MG63 (cell line): ENCODE data around the gene ZNF70. TPM values are rescaled to one million over a fixed set of nuclear protein-coding genes. Genes with fewer than 3 reads are reported as not detected.

Experiments
- DNase-seq: peaks from one replicate; pipeline ENCODE4 v3.0.0-alpha.2; 2020
- H3K27me3 ChIP-seq: fragments of 250-450 bp; sonication (Bioruptor Pico); 2 replicates; pipeline ENCODE4 v1.5.1; 2020; ENCODE audit warnings: mild to moderate bottlenecking, moderate library complexity
- H3K36me3 ChIP-seq: fragments of 250-450 bp; sonication (Bioruptor Pico); 2 replicates; pipeline ENCODE4 v1.5.1; 2020; ENCODE audit warnings: mild to moderate bottlenecking, moderate library complexity
- H3K4me3 ChIP-seq: fragments of 250-450 bp; sonication (Bioruptor Pico); 2 replicates; pipeline ENCODE4 v1.5.1; 2020; ENCODE audit warnings: mild to moderate bottlenecking, moderate library complexity
- H3K9me3 ChIP-seq: fragments of 250-450 bp; sonication (Bioruptor Pico); 2 replicates; pipeline ENCODE4 v1.5.1; 2020; ENCODE audit warnings: mild to moderate bottlenecking, moderate library complexity
- total RNA-seq: library from RNA; depleted of rRNA; stranded (reverse); fragments of >200 nt; shearing (Covaris generic); gene quantifications from 2 replicates; pipeline ENCODE4 v1.2.3, GENCODE V29; 2014; ENCODE audit warnings: low replicate concordance; rRNA removed

The ZNF70 gene
- total RNA-seq, 1 experiment from 2014 or later, result 3.9 TPM

DNA sequence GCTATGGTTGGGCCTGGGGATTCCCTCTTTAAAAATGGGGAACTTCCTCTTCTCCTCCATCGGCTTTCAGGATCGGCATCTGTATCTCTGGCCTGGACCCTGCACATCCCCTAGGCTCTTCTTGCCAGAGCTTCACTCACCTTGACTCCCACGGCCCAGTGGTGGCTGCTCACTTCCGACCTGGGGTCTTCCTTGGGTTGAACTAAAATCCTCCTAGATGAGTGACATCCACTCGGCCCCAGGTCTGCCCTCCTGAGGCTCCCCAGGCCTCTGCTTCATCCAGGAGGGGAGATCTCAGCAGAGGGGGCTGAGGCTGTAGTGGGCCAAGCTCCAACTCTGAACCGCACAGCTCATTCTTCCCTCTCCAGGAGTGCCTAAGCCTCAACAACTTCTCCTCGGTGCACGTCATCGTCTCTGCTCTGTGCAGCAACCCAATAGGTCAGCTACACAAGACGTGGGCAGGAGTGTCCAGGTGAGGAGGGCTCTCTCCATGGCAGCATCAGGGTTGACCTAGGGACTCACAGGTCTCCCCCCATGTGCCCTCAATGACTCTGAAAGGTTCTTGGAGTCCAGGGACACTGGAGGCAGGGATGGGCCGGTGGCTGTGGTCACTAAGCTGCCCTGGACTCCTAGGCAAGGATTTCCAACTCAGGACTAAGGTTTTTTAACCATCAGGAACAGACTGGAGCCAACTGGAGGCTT is 56.8 kb downstream of the ZNF70 start:
- Histone ChIP-seq H3K9me3 (no peaks in the 10 kb centered on the region), H3K27me3 (no peaks in the 10 kb centered on the region), H3K4me3 (no peak overlapping the region), H3K36me3 (no peaks in the 10 kb centered on the region)
- no peak for DNase-seq

- no peaks in the 10 kb centered on the region for H3K27me3 ChIP-seq
- H3K9me3 ChIP-seq, result no peaks in the 10 kb centered on the region
- no peak overlapping the region for H3K4me3 ChIP-seq
- no peaks in the 10 kb centered on the region for H3K36me3 ChIP-seq
- DNase-seq, result no peak
These were observed 58.2 kb downstream of the ZNF70 start for GRCh38 chr22:23692598-23693291.

DNA sequence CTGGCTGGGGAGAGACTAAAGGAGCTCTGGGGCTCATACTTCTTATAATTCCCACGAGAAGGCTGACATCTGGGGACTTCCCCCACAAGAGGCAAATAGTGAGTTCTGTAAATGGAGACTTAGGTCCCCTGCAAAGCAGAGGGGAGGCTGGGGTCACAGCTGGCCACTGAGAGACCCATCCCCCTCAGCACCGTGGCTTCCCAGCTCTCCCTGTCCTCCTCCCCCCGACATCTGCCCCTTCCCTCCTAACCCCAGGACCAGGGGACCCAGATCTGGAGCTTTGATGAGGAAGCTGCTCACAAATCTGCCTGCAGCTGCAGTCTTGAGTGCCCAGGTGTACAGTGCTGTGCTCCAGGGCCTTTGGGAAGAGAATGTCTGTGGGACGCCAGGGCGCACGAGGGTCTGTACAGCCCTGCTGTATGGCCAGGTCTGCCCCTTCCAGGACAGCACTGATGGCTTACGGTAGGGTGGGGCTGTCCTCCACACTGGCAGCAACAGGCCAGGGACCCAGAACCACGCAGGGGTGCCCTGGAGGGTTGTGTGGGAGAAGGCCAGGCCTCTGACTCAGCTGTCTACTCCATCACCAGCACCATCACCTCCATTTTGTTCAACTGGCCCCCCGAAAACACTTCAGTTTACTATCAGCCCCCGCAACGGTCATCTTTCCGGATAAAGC is 59.0 kb downstream of the ZNF70 start:
- Histone ChIP-seq H3K9me3 (no peaks in the 10 kb centered on the region), H3K4me3 (no peak overlapping the region), H3K27me3 (no peaks in the 10 kb centered on the region), H3K36me3 (no peaks in the 10 kb centered on the region)
- DNase-seq, result no peak

DNA sequence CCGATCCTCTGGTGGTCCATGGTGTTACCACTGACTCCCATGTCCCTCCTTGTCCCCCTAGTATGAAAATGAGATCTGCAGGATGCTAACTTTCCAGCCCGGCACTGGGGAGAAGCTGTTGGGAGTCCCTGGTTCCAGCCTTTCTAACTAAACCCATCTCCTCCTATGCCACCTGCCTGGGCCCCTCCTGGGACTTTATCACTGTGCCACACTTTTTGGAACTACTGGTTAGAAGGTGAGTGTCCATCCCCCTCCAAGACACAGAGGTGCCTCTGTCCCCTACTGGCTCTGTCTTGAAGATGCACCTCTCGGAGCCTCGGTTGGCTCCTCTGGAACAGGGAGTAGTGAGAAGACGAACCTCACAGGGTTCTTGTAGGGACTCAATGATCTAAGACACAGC is 60.2 kb downstream of the ZNF70 start, which contains the start of gene RGL4:
TSS of gene RGL4 (plus strand) at position 301 of the 400 bp plus-strand sequence. CDS start 1,018 bp downstream, outside the sequence.
- no peaks in the 10 kb centered on the region for H3K36me3 ChIP-seq
- no peak within 1 kb of the TSS for H3K4me3 ChIP-seq
- H3K9me3 ChIP-seq, result no peaks in the 10 kb centered on the region
- H3K27me3 ChIP-seq, result no peaks in the 10 kb centered on the region
- DNase-seq, result no peak

DNA sequence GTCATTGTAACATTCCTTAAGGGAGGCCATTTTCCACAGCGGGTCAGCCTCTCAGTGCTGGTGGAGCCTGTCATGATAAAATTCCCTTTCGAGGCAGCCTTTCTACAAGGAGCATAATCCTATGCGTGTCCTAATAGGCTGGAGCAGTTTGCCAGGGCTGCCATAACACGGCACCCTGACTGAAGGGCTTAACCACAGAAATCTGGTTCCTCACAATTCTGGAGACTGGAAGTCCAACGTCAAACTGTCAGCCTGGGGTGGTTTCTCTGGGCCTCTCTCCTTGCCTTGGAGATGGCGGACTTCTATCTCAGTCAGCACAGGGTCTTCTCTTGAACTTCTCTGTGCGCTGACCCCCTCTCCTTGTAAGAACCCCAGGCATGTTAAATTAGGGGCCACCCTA is 61.5 kb downstream of the ZNF70 start:
- H3K27me3 ChIP-seq, result no peaks in the 10 kb centered on the region
- DNase-seq, result no peak
- H3K36me3 ChIP-seq, result no peaks in the 10 kb centered on the region
- no peak overlapping the region for H3K4me3 ChIP-seq
- H3K9me3 ChIP-seq, result no peaks in the 10 kb centered on the region

Other genes with a start within 250 kb of the ZNF70 start
- gene IGLL1, start 170.8 kb downstream of the ZNF70 start, total RNA-seq, result not detected in 2 replicates
- not detected in 2 replicates for gene DRICH1, start 118.8 kb downstream of the ZNF70 start, total RNA-seq
- not detected in 2 replicates for gene RGL4, start 60.1 kb downstream of the ZNF70 start, total RNA-seq
- gene VPREB3, start 3.3 kb upstream of the ZNF70 start, total RNA-seq, result not detected in 2 replicates
- gene C22orf15, start 11.9 kb upstream of the ZNF70 start, total RNA-seq, result 0.30 TPM in 1 of 2 replicates, not detected in the other
- gene CHCHD10, start 16.9 kb upstream of the ZNF70 start, total RNA-seq, result 0.26 TPM in 1 of 2 replicates, not detected in the other
- gene MMP11, start 21.7 kb upstream of the ZNF70 start, total RNA-seq, result 2.0 and 4.9 TPM in 2 replicates
- gene SMARCB1, start 35.9 kb upstream of the ZNF70 start, total RNA-seq, result 70.8 and 109 TPM in 2 replicates
- 0.42 and 0.72 TPM in 2 replicates for gene DERL3, start 87.9 kb upstream of the ZNF70 start, total RNA-seq
- gene SLC2A11, start 106.8 kb upstream of the ZNF70 start, total RNA-seq, result 0.27 and 0.30 TPM in 2 replicates
- gene MIF, start 143.3 kb upstream of the ZNF70 start, total RNA-seq, result 527 and 1,011 TPM in 2 replicates
- 23.8 and 23.9 TPM in 2 replicates for gene GSTT2B, start 210.1 kb upstream of the ZNF70 start, total RNA-seq
- gene DDTL, start 215.8 kb upstream of the ZNF70 start, total RNA-seq, result 4.7 and 6.6 TPM in 2 replicates
- gene DDT, start 223.3 kb upstream of the ZNF70 start, total RNA-seq, result 64.9 and 160 TPM in 2 replicates
- 0.30 and 1.6 TPM in 2 replicates for gene GSTT2, start 229.0 kb upstream of the ZNF70 start, total RNA-seq